ENCODE measurements around the gene OTOGL.

GRCh38 chr12:80230068-80230467 is 130.7 kb downstream of the OTOGL start:
- TF ChIP-seq SP1 (IDR thresholded peaks at IDR 0.05) (no peak), TARDBP (IDR thresholded peaks at IDR 0.05) (no peak), SUZ12 (IDR thresholded peaks at IDR 0.05) (no peak), FOXA1 (IDR thresholded peaks at IDR 0.05) (no peak), HDGF (IDR thresholded peaks at IDR 0.05; ENCODE audit: borderline replicate concordance) (no peak), NFRKB (IDR thresholded peaks at IDR 0.05) (no peak), CTBP1 (IDR thresholded peaks at IDR 0.05; ENCODE audit: borderline replicate concordance) (no peak)

Data from HEK293T (cell line).